OCI-LY3 (cell line): ENCODE measurements around the gene ASCC3.

Experiments used
- H2AFZ ChIP-seq: fragments of 200-600, 300-600 bp; shearing (Covaris generic); 2 replicates; pipeline ENCODE4 v1.6.0; 2014; ENCODE audit warnings: antibody characterized with exemption, low read depth, low read length
- H3K27ac ChIP-seq: fragments of 200-600, 300-600 bp; sonication (generic); 2 replicates; pipeline ENCODE4 v1.5.1; 2014; ENCODE audit warnings: mild to moderate bottlenecking, low read length, moderate library complexity, mixed read lengths
- H3K27me3 ChIP-seq: fragments of 200-600, 300-600 bp; sonication (generic); 2 replicates; pipeline ENCODE4 v1.6.1; 2014; ENCODE audit warnings: low read depth, low read length, mixed read lengths
- H3K36me3 ChIP-seq: fragments of 200-600, 300-600 bp; sonication (generic); replicated peaks from 2 replicates; pipeline ENCODE3; 2014; ENCODE audit warnings: low read depth, low read length, mixed read lengths
- H3K4me1 ChIP-seq: fragments of 300-600, 200-600 bp; sonication (generic); 2 replicates; pipeline ENCODE4 v1.6.1; 2014; ENCODE audit warnings: low read length, mixed read lengths
- H3K4me2 ChIP-seq: fragments of 200-600, 300-600 bp; sonication (generic); 2 replicates; pipeline ENCODE4 v1.6.1; 2014; ENCODE audit warnings: low read length, mixed read lengths
- H3K4me3 ChIP-seq: fragments of 300-600, 200-600 bp; sonication (generic); 2 replicates; pipeline ENCODE4 v1.5.1; 2014; ENCODE audit warnings: antibody characterized with exemption, mild to moderate bottlenecking, low read length, moderate library complexity
- H3K79me2 ChIP-seq: fragments of 300-600, 200-600 bp; shearing (Covaris generic); 2 replicates; pipeline ENCODE4 v1.6.1; 2014; ENCODE audit warnings: mild to moderate bottlenecking, low read length, mixed read lengths
- H3K9ac ChIP-seq: fragments of 300-600, 200-600 bp; shearing (Covaris generic); 2 replicates; pipeline ENCODE4 v1.6.0; 2014; ENCODE audit warnings: mild to moderate bottlenecking, low read length, moderate library complexity
- H3K9me3 ChIP-seq: fragments of 200-600, 300-600 bp; shearing (Covaris generic); 2 replicates; pipeline ENCODE4 v1.6.1; 2014; ENCODE audit warnings: low read length, mixed read lengths; ENCODE audit not compliant: insufficient read depth
- H4K20me1 ChIP-seq: fragments of 200-600, 300-600 bp; sonication (generic); 2 replicates; pipeline ENCODE4 v1.6.1; 2016; ENCODE audit warnings: low read length, mixed read lengths; ENCODE audit not compliant: insufficient read depth
- EZH2phosphoT487 ChIP-seq: fragments of 200-600 bp; shearing (Covaris generic); IDR thresholded peaks from 2 replicates; pipeline ENCODE4 v1.6.1; 2018; ENCODE audit warnings: antibody characterized with exemption, mixed run types, low read depth
- TF ChIP-seq, protein P1 (sequence below): fragments of 200-600, 300-600 bp; sonication (generic); IDR thresholded peaks from 2 replicates; pipeline ENCODE4 v1.5.1; 2014; ENCODE audit warnings: antibody characterized with exemption, low read length, low read depth

The ASCC3 gene

GRCh38 chr6:100620085-100620840 lies 260.9 kb downstream of the ASCC3 start:
- TF ChIP-seq, protein P1, sequence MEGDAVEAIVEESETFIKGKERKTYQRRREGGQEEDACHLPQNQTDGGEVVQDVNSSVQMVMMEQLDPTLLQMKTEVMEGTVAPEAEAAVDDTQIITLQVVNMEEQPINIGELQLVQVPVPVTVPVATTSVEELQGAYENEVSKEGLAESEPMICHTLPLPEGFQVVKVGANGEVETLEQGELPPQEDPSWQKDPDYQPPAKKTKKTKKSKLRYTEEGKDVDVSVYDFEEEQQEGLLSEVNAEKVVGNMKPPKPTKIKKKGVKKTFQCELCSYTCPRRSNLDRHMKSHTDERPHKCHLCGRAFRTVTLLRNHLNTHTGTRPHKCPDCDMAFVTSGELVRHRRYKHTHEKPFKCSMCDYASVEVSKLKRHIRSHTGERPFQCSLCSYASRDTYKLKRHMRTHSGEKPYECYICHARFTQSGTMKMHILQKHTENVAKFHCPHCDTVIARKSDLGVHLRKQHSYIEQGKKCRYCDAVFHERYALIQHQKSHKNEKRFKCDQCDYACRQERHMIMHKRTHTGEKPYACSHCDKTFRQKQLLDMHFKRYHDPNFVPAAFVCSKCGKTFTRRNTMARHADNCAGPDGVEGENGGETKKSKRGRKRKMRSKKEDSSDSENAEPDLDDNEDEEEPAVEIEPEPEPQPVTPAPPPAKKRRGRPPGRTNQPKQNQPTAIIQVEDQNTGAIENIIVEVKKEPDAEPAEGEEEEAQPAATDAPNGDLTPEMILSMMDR = no peak
- H3K4me2 ChIP-seq = no peak overlapping the region
- peaks cover 2% of the 10 kb centered on the region for H3K36me3 ChIP-seq
- H3K9ac ChIP-seq = no peak overlapping the region
- H3K4me1 ChIP-seq = peaks cover 21% of the 10 kb centered on the region
- no peaks in the 10 kb centered on the region for H3K79me2 ChIP-seq
- H3K27me3 ChIP-seq = no peaks in the 10 kb centered on the region
- no peak overlapping the region for H3K27ac ChIP-seq
- no peak overlapping the region for H3K4me3 ChIP-seq
- H2AFZ ChIP-seq = no peak overlapping the region
- no peaks in the 10 kb centered on the region for H3K9me3 ChIP-seq
- H4K20me1 ChIP-seq = no peaks in the 10 kb centered on the region

DNA sequence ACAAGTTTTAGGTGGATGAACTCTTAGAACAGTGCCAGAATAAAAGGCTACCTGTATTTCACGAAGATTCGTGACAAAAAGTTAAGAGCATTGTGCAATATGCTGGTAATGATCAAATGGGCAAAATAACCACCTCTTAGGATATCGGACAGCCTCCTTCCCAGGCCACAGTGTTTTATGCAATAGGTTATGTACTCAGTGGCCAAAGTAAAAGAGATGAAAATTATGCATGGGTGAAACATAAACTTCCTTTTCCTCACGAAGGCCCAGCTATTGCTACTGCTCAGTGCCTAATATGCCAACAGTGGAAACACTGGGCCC lies 262.8 kb downstream of the ASCC3 start:
- no peak for TF ChIP-seq EZH2phosphoT487
- TF ChIP-seq, protein P1 = no peak
- no peaks in the 10 kb centered on the region for H3K79me2 ChIP-seq
- no peaks in the 10 kb centered on the region for H3K27me3 ChIP-seq
- H3K9me3 ChIP-seq = no peaks in the 10 kb centered on the region
- H3K9ac ChIP-seq = no peak overlapping the region
- no peak overlapping the region for H3K4me3 ChIP-seq
- peak overlapping the region; percentile 53 for H3K4me2 ChIP-seq
- peak overlapping the region; percentile 80 for H3K27ac ChIP-seq
- H3K4me1 ChIP-seq = peaks cover 21% of the 10 kb centered on the region
- H2AFZ ChIP-seq = no peak overlapping the region
- H3K36me3 ChIP-seq = peaks cover 2% of the 10 kb centered on the region
- no peaks in the 10 kb centered on the region for H4K20me1 ChIP-seq

DNA sequence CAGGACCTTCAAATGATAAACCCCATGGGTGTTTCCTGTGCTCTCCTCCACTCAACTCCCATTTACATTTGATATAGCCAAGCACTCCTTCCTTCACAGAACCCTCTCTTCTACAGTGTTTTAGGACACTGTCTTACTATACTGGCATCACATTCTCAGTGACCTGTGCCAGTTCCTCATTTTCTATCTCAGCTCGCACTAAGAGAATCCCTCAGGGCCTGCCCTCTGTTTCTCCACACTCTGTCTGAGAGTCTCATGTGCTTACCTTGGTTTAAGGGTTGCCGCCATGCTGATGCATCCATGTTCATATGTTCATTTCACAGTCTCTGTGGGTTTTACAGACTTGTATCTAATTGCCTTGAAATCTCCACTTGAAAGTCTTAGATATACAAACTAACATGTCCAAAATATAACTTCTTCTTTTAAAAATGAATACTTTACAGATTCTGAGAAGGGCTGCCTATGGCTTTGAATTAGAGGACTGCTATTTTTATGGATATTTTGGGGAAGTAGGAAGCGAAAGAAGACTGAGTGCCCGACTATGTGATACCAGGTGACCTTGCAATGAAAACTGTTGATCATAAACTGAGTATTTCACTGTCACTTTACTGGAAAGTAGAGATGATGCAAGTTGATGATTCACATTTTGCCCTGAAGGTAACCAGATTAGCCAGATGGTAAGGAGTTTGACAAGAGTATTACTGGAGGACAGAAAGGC lies 263.3 kb downstream of the ASCC3 start:
- H2AFZ ChIP-seq = no peak overlapping the region
- peak overlapping the region; percentile 53 for H3K4me2 ChIP-seq
- no peak for TF ChIP-seq EZH2phosphoT487
- TF ChIP-seq, protein P1 = no peak
- H3K4me3 ChIP-seq = no peak overlapping the region; the same call in 1 of the 2 replicates
- no peaks in the 10 kb centered on the region for H3K27me3 ChIP-seq
- H4K20me1 ChIP-seq = no peaks in the 10 kb centered on the region
- H3K79me2 ChIP-seq = no peaks in the 10 kb centered on the region
- H3K9me3 ChIP-seq = no peaks in the 10 kb centered on the region
- peak overlapping the region; percentile 80 for H3K27ac ChIP-seq
- peaks cover 2% of the 10 kb centered on the region for H3K36me3 ChIP-seq
- peaks cover 21% of the 10 kb centered on the region for H3K4me1 ChIP-seq
- no peak overlapping the region for H3K9ac ChIP-seq

DNA sequence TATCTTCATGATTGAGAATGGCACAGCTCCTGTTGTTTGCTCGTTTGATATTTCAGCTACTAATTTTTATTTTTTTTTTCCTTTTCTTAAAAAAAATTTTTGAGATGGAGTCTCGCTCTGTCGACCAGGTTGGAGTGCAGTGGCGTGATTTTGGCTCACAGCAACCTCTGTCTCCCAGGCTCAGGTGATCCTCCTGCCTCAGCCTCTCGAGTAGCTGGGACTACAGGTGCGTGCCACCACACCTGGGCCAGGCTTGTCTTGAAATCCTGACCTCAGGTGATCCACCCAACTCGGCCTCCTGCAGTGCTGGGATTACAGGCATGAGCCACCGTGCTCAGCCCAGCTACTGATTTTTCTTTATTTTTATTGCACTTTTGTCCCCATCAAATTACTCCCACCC lies 266.2 kb downstream of the ASCC3 start:
- Histone ChIP-seq H3K4me2 (no peak overlapping the region), H3K4me3 (no peak overlapping the region), H3K27ac (no peak overlapping the region), H3K9me3 (no peaks in the 10 kb centered on the region), H3K36me3 (peaks cover 2% of the 10 kb centered on the region), H3K9ac (no peak overlapping the region), H4K20me1 (no peaks in the 10 kb centered on the region), H2AFZ (no peak overlapping the region), H3K4me1 (peaks cover 21% of the 10 kb centered on the region), H3K79me2 (no peaks in the 10 kb centered on the region), H3K27me3 (no peaks in the 10 kb centered on the region)
- TF ChIP-seq, protein P1 = no peak
- TF ChIP-seq EZH2phosphoT487 = no peak
